Measurements from ENCODE around the gene BUB1. TPM values are rescaled to one million over a fixed set of nuclear protein-coding genes. Genes with fewer than 3 reads are reported as not detected.
"Not testable (repeated sequence)": the region's sequence is repeated elsewhere in the genome, so short reads cannot be mapped to it uniquely, and the experiment has no call there.

The BUB1 gene
- total RNA-seq, 1 donor: 6.2 TPM

DNA sequence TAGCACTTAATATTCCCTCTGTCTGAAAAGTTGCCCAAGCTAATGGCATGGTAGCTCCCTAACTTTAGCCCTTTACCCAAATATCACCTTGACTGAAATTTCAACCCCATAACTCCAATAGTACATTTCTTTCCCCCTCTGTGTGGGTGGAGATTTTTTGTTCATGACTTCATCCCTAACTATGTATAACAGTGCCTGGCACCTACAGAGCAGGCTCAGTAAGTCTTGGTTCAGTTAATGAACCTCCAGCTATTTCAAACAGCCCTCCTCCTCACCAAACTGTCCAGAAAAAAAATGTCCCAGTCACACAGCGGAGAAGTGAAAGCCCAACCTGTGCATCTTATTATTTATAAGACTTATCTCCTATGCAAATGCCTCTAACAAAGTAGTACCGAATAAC lies 18.6 kb downstream of the BUB1 start:
- DNase-seq (ENCODE audit: low read depth in 2 of 3, low spot score in 2 of 3): no peak

DNA sequence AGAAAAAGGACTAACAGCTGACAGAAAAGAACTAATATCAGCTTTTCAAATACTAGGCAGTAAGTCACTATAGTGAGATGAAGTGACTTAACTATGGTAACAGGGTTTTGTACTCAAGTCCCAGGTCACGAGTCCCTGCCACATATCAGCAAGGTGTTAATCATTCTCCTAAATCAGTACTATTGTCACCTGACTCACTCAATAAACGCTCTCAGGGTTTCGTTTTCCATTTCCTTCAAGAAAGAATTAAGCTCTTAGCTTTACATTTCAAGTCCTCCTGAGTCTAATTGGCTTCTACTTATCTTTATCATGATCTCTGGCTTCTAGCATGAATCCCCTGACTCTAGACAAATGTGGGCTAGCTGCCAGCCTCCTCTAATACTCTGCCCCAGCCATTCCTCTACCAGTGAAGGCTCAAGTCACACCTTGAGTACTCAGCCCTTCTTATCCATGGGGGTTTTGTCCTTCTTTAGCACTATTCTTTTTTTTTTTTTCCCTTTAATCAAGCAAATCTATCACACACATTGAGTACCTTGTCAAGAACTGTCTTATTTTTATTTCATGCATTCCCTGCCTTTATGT lies 20.0 kb downstream of the BUB1 start:
- no peak for DNase-seq (ENCODE audit: low read depth in 2 of 3, low spot score in 2 of 3)

DNA sequence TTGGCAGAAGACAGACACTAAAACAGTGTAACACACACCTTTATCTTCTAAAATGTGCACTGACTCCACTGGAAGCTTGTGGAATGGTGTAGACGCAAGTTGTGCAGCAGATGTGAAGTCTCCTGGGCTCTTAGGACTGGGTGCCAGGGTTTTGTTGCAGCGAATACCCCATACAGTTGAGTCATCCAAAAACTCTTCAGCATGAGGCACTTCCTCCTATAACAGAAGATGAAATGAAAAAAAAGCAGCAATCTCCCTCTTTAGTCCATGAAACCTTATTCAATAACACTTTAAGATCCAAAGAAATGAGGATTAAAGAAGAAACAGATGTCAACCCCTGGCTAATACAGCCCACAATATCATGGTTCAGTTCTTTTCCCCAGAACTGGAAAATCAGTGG lies 22.2 kb downstream of the BUB1 start:
- DNase-seq (ENCODE audit: low read depth in 2 of 3, low spot score in 2 of 3): no peak

DNA sequence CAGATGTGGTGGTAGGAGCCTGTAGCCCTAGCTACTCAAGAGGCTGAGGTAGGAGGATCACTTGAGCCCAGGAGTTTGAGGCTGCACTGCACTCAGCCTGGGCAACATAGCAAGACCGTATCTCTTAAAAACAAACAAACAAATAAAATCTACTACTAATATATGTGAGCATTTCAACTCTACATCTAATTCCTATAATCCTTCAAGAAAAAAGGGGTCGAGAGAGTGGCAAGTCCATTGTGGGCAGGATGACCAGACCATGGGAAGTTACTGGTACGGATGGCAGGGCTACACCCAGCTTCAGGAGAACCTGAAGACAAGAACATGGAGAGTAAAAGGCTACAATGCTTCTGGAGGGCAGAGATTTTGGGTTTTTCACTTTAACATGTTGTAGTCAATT lies 24.0 kb downstream of the BUB1 start:
- no peak for DNase-seq (ENCODE audit: low read depth in 2 of 3, low spot score in 2 of 3)

DNA sequence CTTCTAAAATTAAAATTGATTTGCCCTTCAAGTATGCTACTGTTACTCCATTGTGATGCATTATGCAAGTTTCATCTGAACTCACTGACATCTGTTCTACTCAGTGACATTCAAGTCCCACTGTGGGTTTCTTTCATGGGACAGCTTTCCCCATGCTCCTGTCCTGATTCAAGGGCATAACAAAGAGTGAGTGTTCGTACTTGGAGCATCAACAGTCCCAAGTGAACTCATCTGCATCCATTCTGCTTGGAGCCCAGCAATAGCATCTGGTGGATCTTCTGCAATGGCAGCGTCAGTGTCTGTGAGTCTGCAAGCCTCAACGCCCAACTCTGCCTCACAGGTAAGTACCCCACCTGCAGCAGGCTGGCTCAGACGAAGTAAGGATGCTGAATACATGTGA lies 27.5 kb downstream of the BUB1 start:
- DNase-seq (ENCODE audit: low read depth in 2 of 3, low spot score in 2 of 3): no peak

DNA sequence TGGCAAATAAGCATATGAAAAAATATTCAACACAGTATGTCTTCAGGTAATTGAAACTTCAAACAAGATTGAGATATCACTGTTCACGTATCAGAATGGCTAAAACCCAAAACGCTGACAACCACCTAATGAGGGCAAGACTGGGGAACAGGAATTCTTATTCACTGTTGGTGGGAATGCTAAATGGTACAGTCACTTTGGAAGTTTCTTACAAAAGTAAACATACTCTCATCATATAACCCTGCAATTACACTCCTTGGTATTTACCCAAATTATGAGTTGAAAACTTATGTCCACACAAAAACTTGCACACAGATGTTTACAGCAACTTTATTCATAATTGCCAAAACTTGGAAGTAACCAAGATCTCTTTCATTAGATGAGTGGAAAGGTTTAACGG lies 30.1 kb downstream of the BUB1 start:
- no peak for DNase-seq (ENCODE audit: low read depth in 2 of 3, low spot score in 2 of 3)

DNA sequence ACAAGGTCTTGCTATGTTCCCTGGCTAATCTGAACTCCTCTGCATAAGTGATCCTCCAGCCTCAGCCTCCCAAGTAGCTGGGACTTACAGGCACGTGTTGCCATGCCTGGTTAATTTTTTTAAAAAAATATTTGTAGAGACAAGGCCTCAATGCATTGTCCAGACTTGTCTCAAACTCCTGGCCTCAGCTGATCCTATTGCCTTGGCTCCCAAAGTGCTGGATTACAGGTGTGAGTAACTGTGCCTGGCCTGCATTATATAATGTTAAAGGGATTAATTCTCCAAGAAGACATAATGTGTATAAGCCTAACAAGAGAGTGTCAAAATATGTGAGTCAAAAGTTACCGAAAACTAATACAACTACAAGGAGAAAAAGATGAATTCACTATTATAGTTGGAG lies 32.2 kb downstream of the BUB1 start:
- no peak for DNase-seq (ENCODE audit: low read depth in 2 of 3, low spot score in 2 of 3)

DNA sequence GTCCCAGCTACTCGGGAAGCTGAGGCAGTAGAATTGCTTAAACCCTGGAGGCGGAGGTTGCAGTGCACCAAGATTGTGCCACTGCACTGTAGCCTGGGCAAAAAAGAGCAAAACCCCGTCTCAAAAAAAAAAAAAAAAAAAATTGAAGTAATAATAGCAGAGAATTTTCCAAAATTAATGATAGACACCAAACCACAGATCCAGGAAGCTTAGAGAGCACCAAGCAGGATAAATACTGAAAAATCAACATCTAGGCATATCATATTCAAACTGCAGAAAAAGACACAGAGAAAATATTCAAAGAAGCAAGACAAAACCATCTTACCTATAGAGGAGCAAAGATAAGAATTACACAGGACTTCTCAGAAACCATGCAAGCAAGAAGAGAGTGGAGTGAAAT lies 33.5 kb downstream of the BUB1 start:
- DNase-seq (ENCODE audit: low read depth in 2 of 3, low spot score in 2 of 3): no peak

DNA sequence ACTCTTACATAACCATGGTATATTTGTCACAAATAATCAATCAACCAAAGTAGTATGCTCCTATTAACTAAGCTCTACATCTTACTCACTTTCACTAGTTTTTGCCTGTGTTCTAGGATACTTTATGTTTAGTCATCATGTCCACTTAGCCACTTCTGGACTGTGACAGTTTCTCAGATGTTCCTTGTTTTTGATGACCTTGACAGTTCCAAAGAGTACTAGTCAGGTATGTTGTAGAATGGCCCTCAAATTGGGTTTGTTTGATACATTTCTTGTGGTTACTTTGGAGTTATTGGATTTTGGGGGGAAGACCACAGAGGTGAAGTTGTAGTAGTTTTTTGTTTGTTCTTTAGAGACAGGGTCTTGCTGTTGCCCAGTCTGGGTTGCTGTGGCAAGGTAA lies 35.5 kb downstream of the BUB1 start:
- DNase-seq (ENCODE audit: low read depth in 2 of 3, low spot score in 2 of 3): no peak

DNA sequence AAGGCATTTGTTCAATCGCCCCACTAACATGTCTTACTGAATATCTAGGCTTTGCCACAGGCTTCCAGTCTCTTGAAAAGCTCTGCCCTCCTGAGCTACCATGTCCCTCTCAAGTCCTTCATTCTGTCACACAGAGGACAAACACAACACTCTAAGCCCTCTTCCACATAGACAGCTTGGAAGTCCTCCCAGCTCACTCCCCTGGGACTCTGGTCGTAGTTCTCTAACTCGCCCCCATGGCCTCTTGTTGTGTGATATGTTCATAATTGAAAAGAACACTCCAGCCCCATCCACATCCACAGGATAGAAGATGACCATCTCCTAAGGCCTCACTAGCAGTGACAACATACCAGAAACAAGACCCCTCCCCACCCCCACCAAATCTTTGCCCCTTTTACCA lies 37.9 kb downstream of the BUB1 start:
- DNase-seq (ENCODE audit: low read depth in 2 of 3, low spot score in 2 of 3): no peak

DNA sequence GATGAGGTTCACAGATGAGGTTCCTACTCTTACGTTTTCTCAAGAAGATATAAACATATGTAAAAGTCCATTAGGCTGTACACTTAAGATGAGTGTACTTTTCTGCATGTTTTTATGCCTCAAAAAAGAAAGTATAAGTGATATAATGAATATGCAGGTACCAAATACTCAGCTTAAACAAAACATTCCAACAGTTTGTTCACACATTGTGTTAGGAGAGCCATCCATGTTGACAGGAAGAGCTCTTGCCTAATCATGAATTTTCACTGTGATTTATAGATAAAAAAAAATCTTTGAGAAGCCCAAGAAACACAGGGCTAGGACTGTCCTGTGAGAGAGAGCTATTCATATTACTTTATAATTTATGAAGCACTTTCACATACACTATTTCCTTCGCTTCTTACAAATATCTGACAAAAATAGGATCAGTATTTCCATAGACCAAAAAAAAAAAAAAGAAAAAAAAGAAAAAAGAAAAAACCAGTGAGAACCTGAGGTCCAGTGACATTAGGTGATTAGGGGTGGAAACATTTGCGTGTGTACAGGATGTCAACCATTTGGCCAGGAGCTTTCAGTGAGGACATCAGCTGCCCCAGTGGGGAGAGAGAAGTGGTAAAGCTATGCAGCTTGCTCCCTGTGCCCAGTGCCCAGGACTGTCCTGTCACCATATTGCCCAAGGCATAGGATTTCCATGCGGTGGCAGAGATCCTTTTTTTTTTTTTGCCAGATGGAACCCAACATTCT lies 38.7 kb downstream of the BUB1 start:
- no peak for DNase-seq (ENCODE audit: low read depth in 2 of 3, low spot score in 2 of 3)

DNA sequence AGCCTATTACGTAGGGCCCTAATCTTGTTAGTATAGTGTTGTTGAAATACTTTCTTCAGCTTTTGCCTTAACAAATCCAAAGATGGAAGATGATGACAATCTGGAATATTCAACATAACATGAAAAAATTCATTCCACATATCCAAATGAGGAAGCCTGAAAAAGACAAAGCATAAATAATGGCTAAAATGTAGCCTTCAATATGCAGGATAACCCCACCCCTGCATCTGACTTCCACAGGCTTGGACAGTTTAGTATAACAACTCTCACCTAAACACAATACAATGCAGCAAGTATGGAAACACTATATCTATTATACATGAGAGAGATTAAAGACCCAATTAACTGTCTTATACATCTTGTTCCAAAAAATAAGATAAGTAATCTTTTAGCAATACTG lies 39.9 kb downstream of the BUB1 start:
- DNase-seq (ENCODE audit: low read depth in 2 of 3, low spot score in 2 of 3): no peak

DNA sequence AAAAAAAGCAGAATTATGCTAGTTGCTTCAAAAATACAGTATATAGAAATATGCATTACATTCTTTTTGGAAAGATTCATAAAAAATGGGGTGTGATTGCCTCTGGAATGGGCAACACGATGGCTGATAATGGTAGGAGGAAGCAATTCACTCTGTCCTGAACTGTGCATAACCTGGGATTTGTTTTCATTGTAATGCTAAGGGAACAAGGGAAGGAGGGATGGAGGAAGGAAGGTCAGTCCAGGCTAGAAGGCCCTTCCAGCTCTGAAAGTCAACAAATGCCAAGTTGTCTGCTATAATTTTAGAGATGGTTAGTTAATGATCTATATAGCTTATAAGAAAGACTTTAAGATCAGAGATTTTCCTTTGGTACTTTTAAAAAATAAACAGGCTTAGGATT lies 40.8 kb downstream of the BUB1 start:
- DNase-seq (ENCODE audit: low read depth in 2 of 3, low spot score in 2 of 3): no peak

DNA sequence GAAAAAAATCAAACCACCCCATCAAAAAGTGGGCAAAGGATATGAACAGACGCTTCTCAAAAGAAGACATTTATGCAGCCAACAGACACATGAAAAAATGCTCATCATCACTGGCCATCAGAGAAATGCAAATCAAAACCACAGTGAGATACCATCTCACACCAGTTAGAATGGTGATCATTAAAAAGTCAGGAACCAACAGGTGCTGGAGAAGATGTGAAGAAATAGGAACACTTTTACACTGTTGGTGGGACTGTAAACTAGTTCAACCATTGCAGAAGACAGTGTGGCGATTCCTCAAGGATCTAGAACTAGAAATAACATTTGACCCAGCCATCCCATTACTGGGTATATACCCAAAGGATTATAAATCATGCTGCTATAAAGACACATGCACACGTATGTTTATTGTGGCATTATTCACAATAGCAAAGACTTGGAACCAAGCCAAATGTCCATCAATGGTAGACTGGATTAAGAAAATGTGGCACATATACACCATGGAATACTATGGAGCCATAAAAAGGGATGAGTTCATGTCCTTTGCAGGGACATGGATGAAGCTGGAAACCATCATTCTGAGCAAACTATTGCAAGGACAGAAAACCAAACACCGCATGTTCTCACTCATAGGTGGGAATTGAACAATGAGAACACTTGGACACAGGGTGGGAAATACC lies 41.8 kb downstream of the BUB1 start:
- not testable (repeated sequence) for DNase-seq (ENCODE audit: low read depth in 2 of 3, low spot score in 2 of 3)

DNA sequence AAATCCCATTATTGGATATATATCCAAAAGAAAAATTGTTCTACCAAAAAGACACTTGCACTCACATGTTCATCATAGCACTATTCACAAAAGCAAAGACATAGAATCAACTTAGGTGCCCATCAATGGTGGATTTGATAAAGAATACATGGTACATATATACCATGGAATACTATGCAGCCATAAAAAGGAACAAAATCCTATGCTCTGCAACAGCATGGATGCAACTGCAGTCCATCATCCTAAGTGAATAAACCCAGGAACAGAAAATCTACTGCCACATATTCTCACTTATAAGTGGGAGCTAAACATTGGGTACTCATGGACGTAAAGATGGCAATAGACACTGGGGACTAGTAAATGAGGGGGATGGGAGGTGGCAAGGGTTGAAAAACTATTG lies 50.5 kb downstream of the BUB1 start:
- DNase-seq (ENCODE audit: low read depth in 2 of 3, low spot score in 2 of 3): not testable (repeated sequence)

DNA sequence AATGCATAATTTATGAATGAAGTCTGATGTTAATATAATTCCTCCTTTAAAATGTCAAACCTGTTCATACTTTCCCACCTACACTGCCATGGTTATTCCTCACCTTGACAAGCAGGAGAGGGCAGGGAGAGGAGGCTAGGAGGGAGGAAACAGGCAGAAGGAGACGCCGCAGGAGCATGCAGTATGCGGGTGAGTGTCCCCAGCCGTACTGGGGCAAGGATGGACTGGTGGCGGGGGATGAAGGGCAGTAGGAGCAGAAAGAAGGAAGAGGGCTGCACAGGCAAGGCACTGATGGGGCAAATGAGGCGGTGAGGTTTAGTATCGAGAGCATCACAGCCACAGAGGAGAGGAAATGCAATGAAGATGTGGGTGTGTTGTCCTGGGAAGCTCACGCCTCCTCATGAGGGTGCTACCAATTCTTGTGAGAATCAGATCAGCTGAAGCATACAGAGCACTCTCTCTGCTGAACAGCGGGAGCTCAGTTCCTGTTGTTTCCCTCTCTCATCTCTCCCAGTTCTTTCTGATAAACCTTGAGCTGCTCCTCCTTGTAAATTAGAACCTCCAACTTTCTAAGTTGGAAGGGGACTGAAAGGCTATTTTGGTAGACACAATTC lies 58.4 kb downstream of the BUB1 start:
- not testable (repeated sequence) for DNase-seq (ENCODE audit: low read depth in 2 of 3, low spot score in 2 of 3)

DNA sequence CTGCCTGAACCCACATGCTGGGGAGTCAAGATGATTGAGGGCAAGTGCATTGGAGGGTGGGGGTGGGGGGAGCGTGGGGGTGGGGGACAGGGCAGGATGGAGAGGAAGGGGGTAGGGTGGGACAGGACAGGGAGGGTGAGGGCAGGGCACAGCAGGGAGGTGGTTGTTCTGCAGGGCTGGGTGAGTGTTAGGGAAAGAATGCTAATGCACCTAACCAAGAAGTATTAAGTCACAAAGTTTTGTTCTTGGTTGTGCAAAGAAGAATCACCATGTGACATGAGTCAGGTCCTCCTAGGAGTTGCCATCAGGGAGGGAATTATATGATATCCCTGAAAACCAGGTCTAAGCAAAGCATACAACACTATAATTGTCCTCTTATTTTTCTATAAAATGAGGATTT lies 63.9 kb downstream of the BUB1 start:
- DNase-seq (ENCODE audit: low read depth in 2 of 3, low spot score in 2 of 3): not testable (repeated sequence)

DNA sequence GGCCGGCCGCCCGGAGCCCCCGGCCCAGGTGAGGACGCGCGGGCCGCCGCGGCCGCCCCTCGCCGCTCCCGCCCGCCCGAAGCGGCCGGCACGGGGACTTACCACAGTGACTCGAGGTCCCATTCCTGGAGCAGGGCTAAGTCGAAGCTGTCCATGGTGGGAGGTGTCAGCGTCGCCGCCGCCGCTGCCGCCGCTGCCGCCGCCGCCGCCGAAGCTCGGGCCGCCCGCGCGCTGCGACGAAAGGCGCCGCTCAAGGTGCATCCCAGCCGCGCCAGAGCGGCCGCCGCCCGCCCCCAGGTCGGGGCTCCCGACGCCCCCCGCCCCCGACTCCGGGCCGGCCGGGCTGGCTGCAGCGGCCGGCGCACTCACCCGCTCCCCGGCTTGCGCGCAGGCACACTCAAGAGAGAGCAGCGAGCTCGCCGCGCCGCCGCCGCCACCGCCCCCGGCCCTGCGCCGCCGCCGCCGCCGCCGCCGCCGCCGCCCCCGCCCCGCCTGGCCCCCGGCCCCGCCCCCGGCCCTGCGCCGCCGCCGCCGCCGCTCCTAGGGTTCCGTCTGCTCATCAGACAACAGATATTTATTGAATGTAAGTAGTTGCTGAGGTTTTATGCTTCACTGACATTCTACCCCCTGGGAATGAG lies 67.1 kb downstream of the BUB1 start:
- not testable (repeated sequence) for DNase-seq (ENCODE audit: low read depth in 2 of 3, low spot score in 2 of 3)

DNA sequence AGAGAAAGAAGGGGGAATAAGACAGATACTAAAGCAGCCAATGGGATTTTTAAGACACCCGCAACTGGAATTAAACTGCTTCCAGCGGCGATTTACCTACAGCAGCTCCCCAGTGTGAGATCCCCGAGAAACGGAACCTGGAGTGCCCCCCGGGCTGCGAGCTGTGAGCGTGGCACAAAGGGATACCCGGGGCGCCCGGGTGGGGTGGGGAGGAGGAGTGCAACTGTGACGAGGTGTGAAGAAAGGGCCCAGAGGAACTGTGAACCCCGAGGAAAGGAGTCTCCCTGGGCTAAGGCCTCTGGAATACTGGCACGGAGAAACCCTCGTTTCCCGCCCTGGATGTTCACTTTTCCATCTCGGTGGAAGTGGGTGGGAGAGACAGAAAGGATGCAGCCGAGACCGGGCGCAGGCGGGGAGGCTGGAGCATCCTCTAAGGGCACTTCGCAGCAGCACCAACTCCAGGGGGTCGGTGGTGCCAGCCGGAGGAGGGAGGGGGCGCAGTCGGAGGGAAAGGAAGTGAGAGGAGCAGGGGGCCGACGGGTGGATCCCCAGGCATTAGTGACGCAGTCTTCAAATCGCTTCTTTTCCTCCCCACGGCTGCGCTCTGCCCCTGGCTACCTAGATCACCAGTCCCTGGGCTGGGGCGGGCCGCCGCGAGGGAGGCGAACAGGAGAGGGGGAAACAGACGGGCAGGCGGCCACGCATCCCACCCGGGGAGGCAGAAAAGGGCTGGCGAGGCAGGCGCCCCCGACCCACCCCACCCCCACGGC lies 67.8 kb downstream of the BUB1 start:
- DNase-seq (ENCODE audit: low read depth in 2 of 3, low spot score in 2 of 3): not testable (repeated sequence)

DNA sequence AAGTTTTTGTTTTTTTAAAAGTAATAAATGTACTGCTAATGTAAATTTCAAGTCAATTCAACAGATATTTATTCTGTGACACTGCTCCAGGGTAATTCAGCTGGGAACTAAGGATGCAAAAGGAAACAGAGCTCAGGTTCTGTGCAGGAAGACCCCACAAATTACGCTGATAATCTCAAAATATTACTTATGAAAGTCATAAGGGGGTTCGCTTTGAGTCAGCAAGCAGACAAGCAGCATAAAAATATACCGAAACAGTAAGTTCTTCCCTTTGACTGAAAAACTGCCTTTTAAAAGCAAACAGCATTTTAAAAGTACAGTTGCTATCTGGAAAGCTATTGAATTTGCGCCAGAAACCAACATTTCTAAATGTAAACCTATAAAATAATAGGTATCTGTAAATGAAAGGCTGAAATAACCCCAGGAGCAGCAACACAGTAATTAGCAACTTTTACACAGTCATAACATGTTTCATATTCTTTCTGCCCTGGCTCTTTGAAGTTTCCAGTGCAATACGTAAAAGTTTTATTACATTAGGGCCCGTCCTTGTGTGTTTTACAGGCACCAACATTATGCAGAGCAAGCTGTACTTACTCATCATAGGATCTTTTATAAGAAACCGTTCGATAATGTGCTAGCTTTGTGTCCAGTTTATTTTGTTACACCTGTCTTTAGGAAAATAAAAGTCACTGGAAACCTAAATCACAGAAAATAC lies 68.9 kb downstream of the BUB1 start:
- DNase-seq (ENCODE audit: low read depth in 2 of 3, low spot score in 2 of 3): not testable (repeated sequence)
